ENCODE results near the gene CEBPG. TPM values are rescaled to one million over a fixed set of nuclear protein-coding genes. Genes with fewer than 3 reads are reported as not detected.

CEBPG gene
- total RNA-seq, 1 experiment from 2014 or later: 41.5 TPM

GRCh38 chr19:33340991-33341390 lies 32.5 kb upstream of the CEBPG start:
- DNase-seq (ENCODE audit: low read depth, low spot score) (no peak), ATAC-seq (no peak)
- TF ChIP-seq REST (IDR thresholded peaks at IDR 0.05; ENCODE audit: insufficient read depth in 1 of 2, low read depth in 2 of 2, low read length in 1 of 2): no peak
- TF ChIP-seq, protein P1, sequence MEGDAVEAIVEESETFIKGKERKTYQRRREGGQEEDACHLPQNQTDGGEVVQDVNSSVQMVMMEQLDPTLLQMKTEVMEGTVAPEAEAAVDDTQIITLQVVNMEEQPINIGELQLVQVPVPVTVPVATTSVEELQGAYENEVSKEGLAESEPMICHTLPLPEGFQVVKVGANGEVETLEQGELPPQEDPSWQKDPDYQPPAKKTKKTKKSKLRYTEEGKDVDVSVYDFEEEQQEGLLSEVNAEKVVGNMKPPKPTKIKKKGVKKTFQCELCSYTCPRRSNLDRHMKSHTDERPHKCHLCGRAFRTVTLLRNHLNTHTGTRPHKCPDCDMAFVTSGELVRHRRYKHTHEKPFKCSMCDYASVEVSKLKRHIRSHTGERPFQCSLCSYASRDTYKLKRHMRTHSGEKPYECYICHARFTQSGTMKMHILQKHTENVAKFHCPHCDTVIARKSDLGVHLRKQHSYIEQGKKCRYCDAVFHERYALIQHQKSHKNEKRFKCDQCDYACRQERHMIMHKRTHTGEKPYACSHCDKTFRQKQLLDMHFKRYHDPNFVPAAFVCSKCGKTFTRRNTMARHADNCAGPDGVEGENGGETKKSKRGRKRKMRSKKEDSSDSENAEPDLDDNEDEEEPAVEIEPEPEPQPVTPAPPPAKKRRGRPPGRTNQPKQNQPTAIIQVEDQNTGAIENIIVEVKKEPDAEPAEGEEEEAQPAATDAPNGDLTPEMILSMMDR (IDR thresholded peaks at IDR 0.05): no peak
- no peak for TF ChIP-seq POLR2AphosphoS5 (IDR thresholded peaks at IDR 0.05; ENCODE audit: low read depth, low read length)
- no peak for TF ChIP-seq TCF7L2 (IDR thresholded peaks at IDR 0.05; ENCODE audit: low read depth, low read length)
- no peak for TF ChIP-seq SIN3A (IDR thresholded peaks at IDR 0.05; ENCODE audit: borderline replicate concordance, insufficient read depth, low read depth, low read length)
- ChIA-PET CTCF (no interaction called here), POLR2A (no interaction called here)
- Histone ChIP-seq H3K36me3 (ENCODE audit: control insufficient read depth, insufficient read depth, low read length) (no peaks in the 10 kb centered on the region), H3K27me3 (ENCODE audit: control insufficient read depth, insufficient read depth, low read length) (peaks cover 26% of the 10 kb centered on the region; the same call in 1 of the 2 replicates), H3K9me3 (ENCODE audit: control insufficient read depth, insufficient read depth, low read depth, low read length) (no peaks in the 10 kb centered on the region), H3K27ac (ENCODE audit: low read length) (no peak overlapping the region), H3K4me3 (ENCODE audit: low read depth in 2 of 2, low read length in 2 of 2) (no peak overlapping the region), H3K4me1 (ENCODE audit: control insufficient read depth, insufficient read depth, low read length) (no peaks in the 10 kb centered on the region; the same call in 1 of the 2 replicates)
- intact Hi-C loops (cut with micrococcal nuclease; ENCODE audit: unreplicated experiment) (no loop called here), in situ Hi-C loops (cut with HindIII; ENCODE audit: low pct_unique_long_range_greater_than_20kb, low sequenced_read_pairs) (loop anchor here (10.0 kb wide), 1 partner anchor 46 kb away; no protein-coding TSS in a partner anchor)
- no TSS peak for BruUV-seq (replicated peaks)

DNA sequence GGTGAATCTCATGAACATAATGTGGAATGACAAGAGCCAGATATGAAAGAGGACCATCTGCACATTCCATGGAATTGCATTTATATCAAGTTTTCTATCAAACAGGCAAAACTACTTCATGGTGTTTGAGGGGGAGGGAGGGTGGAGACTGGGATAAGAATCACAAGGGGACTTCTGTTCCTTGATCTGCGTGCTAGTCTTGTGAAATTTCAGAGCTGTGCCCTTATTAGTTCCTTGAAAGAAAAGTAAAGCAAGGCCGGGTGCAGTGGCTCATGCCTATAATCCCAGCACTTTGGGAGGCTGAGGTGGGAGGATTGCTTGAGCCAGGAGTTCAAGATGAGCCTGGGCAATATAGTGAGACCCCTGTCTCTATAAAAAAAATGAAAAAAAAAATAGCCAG lies 30.2 kb upstream of the CEBPG start:
- TF ChIP-seq SIN3A (IDR thresholded peaks at IDR 0.05; ENCODE audit: borderline replicate concordance, insufficient read depth, low read depth, low read length): no peak
- DNase-seq (ENCODE audit: low read depth, low spot score) (no peak), ATAC-seq (no peak)
- ChIA-PET POLR2A (no interaction called here), CTCF (no interaction called here)
- intact Hi-C loops (cut with micrococcal nuclease; ENCODE audit: unreplicated experiment): no loop called here
- no peaks in the 10 kb centered on the region for H3K9me3 ChIP-seq (ENCODE audit: control insufficient read depth, insufficient read depth, low read depth, low read length)
- H3K4me1 ChIP-seq (ENCODE audit: control insufficient read depth, insufficient read depth, low read length): no peaks in the 10 kb centered on the region; the same call in 1 of the 2 replicates
- no peak overlapping the region for H3K27ac ChIP-seq (ENCODE audit: low read length)
- in situ Hi-C loops (cut with HindIII; ENCODE audit: low pct_unique_long_range_greater_than_20kb, low sequenced_read_pairs): loop anchor here (10.0 kb wide), 1 partner anchor 48 kb away; no protein-coding TSS in a partner anchor
- H3K27me3 ChIP-seq (ENCODE audit: control insufficient read depth, insufficient read depth, low read length): peaks cover 26% of the 10 kb centered on the region; the same call in 1 of the 2 replicates
- BruUV-seq (replicated peaks): no TSS peak
- no peak overlapping the region for H3K4me3 ChIP-seq (ENCODE audit: low read depth in 2 of 2, low read length in 2 of 2)
- no peaks in the 10 kb centered on the region for H3K36me3 ChIP-seq (ENCODE audit: control insufficient read depth, insufficient read depth, low read length)

GRCh38 chr19:33343859-33344572 lies 29.5 kb upstream of the CEBPG start:
- Histone ChIP-seq H3K27ac (ENCODE audit: low read length) (no peak overlapping the region), H3K4me3 (ENCODE audit: low read depth in 2 of 2, low read length in 2 of 2) (no peak overlapping the region), H3K4me1 (ENCODE audit: control insufficient read depth, insufficient read depth, low read length) (no peaks in the 10 kb centered on the region; the same call in 1 of the 2 replicates), H3K27me3 (ENCODE audit: control insufficient read depth, insufficient read depth, low read length) (peaks cover 26% of the 10 kb centered on the region; the same call in 1 of the 2 replicates), H3K36me3 (ENCODE audit: control insufficient read depth, insufficient read depth, low read length) (no peaks in the 10 kb centered on the region), H3K9me3 (ENCODE audit: control insufficient read depth, insufficient read depth, low read depth, low read length) (no peaks in the 10 kb centered on the region)
- ChIA-PET CTCF (interaction anchor here (0.6 kb wide), 1 partner anchor 105 kb away, joined by 5 read pairs; no protein-coding TSS in a partner anchor), POLR2A (no interaction called here)
- no peak for TF ChIP-seq SIN3A (IDR thresholded peaks at IDR 0.05; ENCODE audit: borderline replicate concordance, insufficient read depth, low read depth, low read length)
- no peak for TF ChIP-seq REST (IDR thresholded peaks at IDR 0.05; ENCODE audit: insufficient read depth in 1 of 2, low read depth in 2 of 2, low read length in 1 of 2)
- TF ChIP-seq TCF7L2 (IDR thresholded peaks at IDR 0.05; ENCODE audit: low read depth, low read length): no peak
- TF ChIP-seq, protein P1 (IDR thresholded peaks at IDR 0.05): no peak
- no peak for TF ChIP-seq POLR2AphosphoS5 (IDR thresholded peaks at IDR 0.05; ENCODE audit: low read depth, low read length)
- in situ Hi-C loops (cut with HindIII; ENCODE audit: low pct_unique_long_range_greater_than_20kb, low sequenced_read_pairs) (loop anchor here (10.0 kb wide), 1 partner anchor 49 kb away; no protein-coding TSS in a partner anchor), intact Hi-C loops (cut with micrococcal nuclease; ENCODE audit: unreplicated experiment) (no loop called here)
- BruUV-seq (replicated peaks): no TSS peak
- ATAC-seq: no peak
- no peak for DNase-seq (ENCODE audit: low read depth, low spot score)

Data from Panc1 (cell line).